IPS-11a (cell line): ENCODE data around the gene CTIF.
"Not testable (repeated sequence)": the region's sequence is repeated elsewhere in the genome, so short reads cannot be mapped to it uniquely, and the experiment has no call there.

Source experiments
- H3K4me3 ChIP-seq: one replicate; pipeline ENCODE4 v1.5.1; 2013; ENCODE audit warnings: low read depth, low read length, control low read depth

The CTIF gene

DNA sequence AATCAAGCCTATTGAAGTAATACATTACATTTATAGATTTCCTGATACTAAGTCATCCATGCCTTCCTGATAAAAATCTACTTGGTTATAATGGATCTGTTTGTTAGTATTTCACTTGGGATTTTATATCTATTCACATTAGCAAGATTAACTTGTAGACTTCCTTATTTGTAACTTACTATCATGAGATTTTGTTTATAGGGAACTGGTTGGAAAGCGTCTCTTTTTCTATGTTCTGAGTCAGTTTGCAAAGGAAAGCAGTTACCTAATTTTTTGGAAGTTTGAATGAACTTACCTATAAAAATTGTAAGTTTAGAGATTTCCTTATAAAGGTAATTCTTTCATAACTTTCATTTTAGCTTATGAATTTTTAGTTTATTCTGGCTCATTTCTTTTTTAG lies 270.5 kb downstream of the CTIF start:
- no peak overlapping the region for H3K4me3 ChIP-seq

GRCh38 chr18:48810805-48811204 lies 272.0 kb downstream of the CTIF start:
- no peak overlapping the region for H3K4me3 ChIP-seq

GRCh38 chr18:48811401-48811800 lies 272.6 kb downstream of the CTIF start:
- no peak overlapping the region for H3K4me3 ChIP-seq

DNA sequence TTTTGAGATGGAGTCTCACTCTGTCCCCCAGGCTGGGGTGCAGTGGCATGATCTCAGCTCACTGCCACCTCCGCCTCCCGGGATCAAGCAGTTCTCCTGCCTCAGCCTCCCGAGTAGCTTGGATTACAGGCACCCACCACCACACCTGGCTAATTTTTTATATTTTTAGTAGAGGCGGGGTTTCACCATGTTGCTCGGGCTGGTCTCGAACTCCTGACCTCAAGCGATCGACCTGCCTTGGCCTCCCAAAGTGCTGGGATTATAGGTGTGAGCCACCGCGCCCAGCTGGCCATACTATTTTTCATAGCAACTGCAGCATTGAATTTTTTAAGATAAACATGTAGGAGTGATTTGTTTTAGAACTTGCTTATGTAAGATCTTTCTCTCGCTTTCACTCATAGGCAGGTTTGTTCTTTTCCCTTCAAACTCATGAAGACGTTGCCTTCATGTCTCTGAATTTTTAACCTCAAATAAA lies 273.2 kb downstream of the CTIF start:
- H3K4me3 ChIP-seq, result not testable (repeated sequence)

DNA sequence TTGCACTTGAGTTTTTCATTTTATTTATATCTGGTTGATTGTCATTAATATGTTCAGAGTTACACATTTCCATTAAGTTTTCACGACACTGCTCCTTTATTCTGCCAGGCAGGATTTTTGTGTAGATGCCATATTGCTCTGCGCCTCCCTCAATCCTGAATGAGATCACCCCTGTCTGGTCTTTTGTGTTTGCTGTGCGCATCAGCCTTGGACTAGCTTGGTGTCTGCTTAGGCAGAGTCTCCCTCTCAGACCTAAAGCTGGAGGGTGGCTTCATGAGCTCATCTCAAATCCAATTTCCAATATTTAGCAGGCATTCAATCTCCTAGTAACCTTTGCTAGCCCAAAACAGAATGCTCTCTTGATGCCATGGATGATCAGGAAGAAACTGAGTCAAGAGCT lies 274.5 kb downstream of the CTIF start:
- H3K4me3 ChIP-seq, result no peak overlapping the region

DNA sequence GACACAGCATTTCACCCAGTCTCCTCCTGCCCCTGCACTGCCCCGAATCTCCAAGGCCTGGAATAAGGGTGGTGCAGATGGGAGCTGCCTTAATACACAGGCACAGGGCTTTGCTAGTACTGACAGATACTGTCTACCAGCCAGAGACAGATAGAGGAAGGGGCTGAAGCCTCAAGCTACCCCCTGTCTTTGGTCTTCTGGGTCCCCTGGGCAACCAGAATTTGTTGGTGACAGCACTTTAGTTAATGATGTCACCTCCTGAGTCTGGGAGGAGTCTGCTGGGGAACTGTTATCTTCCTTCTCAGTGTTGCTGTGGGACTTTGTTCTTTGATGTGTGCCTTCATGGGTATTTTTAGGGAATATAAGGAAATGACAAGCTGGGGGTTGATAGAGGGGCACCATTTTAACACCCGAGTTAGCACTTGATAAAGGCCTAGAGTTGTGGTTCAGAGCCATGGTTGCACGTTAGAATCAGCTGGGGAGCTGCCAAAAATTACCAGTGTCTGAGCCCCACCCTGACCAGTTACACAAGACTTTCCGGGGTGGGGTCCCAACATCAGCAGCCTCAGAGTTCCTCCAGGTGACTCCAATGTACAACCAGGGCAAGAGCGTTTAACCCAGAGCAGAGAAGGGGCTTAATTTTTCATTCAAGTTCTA lies 275.1 kb downstream of the CTIF start:
- no peak overlapping the region for H3K4me3 ChIP-seq

- no peak overlapping the region for H3K4me3 ChIP-seq
Measured at GRCh38 chr18:48814490-48815178, 275.8 kb downstream of the CTIF start.

- no peak overlapping the region for H3K4me3 ChIP-seq
Measured at GRCh38 chr18:48815179-48815515, 276.3 kb downstream of the CTIF start.

DNA sequence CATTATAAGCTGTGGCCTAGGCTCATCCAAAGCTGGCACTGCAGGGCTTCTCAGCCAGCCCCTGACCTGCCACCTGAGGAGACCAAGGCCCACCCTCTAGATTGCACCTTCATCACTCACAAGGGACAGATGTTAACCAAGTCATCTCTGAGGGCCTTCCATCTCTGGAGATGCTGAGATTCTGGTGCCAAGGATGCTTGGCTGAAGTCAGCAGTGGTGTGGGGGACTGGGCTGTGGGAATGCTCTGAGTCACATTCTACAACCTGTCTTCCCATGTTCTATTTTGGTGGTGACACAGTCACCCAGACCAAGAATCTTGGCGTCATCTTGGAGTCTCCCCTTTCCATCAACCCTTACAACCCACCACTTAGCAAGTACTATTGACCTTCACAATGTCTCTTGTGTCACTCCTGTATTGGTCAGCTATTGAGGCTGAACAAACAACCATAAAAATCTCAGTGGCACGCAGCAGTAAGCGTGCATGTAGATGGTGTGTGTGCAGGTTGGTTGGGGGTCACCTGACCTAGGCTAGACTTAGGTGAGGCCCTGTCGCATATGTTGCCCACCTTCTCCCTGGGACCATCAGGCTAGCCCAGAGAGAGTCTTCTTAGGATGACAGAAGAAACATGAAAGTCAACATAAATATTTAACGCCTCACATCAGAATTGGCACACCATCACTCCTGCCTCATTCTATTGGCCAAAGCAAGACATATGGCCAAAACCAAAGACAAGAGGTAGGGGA lies 276.9 kb downstream of the CTIF start:
- no peak overlapping the region for H3K4me3 ChIP-seq

DNA sequence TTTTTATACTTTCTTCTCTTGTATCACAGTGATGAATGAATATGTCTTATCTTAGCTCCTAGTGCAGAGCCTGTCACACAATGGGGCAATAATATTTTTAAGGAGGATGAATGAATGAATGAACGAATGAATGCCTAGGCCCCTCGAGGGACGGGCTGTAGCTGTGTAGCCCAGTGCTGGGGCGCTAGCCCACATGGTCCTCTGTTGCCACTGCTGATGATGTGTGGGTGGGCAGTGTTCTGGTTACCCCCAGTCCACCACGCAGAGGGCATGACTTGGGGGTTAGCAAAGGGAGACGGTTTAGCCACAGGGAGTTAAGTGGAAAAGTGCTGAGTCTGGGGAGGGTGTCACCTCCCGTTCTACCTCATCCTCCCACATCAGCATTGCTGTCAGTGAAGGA lies 277.7 kb downstream of the CTIF start:
- H3K4me3 ChIP-seq, result no peak overlapping the region

- no peak overlapping the region for H3K4me3 ChIP-seq
Measured at GRCh38 chr18:48817021-48817461, 278.2 kb downstream of the CTIF start.

GRCh38 chr18:48818329-48819254 lies 279.8 kb downstream of the CTIF start:
- H3K4me3 ChIP-seq, result no peak overlapping the region

GRCh38 chr18:48819276-48819675 lies 280.4 kb downstream of the CTIF start:
- H3K4me3 ChIP-seq, result no peak overlapping the region

GRCh38 chr18:48819781-48820482 lies 281.1 kb downstream of the CTIF start:
- H3K4me3 ChIP-seq, result no peak overlapping the region

- H3K4me3 ChIP-seq, result no peak overlapping the region
Measured at GRCh38 chr18:48820483-48821250, 281.8 kb downstream of the CTIF start.

- no peak overlapping the region for H3K4me3 ChIP-seq
Measured at GRCh38 chr18:48821251-48821590, 282.4 kb downstream of the CTIF start.

DNA sequence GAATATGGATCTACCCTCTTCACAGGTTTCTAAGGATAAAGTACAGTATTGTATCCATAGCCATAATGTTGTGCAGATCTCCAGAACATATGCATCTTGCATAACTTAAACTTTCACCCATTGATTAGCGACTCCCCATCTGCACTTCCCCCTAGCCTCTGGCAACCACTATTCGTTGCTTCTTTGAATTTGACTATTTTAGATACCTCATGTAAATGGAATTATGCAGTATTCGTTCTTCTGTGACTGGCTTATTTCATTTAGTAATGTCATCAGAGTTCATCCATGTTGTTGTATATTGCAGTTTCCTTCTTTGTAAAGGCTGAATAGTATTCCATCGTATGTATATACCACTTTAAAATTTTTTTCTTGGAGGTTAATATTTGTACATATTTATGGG lies 283.0 kb downstream of the CTIF start:
- no peak overlapping the region for H3K4me3 ChIP-seq

DNA sequence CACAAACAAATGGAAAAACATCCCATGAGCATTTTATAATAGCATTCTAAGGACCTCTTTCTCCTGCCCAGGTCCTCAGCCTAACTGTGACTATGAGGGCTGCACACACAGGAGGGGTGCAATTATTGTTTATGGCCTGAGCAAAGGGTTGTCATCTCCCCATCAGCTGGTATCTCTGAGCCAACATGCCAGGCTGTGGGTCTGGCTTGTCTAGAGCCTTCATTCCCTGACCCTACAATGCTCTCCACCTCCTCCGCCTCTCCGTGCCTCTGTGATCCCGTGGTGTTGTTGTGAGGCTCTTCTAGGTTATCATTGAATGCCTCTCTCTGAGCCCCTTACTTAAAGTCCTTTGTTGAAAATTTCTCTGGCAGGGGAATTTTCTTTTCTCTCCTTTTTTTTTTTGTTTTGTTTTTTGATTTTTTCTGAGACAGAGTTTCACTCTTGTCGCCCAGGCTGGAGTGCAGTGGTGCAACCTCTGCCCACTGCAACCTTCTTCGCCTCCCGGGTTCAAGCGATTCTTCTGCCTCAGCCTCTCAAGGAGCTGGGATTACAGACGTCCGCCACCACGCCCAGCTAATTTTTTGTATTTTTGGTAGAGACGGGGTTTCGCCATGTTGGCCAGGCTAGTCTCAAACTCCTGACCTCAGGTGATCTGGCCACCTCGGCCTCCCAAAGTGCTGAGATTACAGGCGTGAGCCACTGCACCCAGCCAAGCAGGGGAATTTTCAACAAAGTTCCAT lies 285.6 kb downstream of the CTIF start:
- H3K4me3 ChIP-seq, result no peak overlapping the region
